HuH-7 (cell line): Measurements from ENCODE around the gene SERPINB7.

Experiments
- DNase-seq: peaks from one replicate; pipeline ENCODE4 v3.0.0; 2011; ENCODE audit warnings: low spot score

Gene SERPINB7

DNA sequence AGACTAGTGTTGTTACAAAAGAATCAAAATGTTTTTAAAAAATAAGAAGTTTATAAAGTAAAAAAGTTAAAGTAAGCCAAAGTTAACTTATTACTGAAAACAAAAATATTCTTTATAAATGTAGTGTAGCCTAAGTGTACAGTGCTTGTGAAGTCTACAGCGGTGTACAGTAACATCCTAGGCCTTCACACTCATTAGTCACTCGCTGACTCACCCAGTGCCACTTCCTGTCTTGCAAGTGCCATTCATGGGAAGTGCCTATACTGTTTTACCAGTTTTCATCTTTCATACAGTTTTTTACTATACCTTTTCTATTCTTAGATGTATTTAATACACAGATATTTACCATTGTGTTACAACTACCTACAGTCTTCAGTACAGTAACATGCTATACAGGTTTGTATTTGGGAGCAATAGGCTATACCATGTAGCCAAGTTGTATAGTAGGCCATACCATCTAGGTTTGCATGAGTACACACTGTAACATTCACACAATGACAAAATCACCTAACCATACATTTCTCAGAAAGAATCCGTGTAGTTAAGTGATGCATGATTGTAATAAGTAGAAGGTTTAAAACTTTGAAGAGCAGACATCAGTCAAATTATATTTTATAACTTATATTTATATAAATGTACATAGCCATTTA, 13.4 kb downstream of the SERPINB7 start:
- no peak for DNase-seq

DNA sequence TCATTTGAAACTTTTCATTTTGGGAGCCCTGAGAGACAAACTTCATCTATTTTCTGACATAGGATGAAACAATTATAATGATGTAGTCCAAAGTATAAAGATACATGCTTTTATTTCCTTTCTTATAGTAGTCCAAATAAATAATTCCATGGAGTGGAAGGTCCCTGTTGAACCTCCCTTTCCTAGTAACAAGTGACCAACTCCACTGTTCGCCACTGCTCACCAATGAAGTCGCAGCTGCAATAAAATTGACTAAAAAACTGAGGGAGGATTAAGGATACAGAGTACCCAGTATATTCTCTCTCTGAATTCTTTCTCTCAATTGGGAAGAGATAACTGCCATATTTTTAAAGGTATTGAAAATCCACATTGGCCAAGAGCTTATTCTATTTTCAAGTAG, 14.1 kb downstream of the SERPINB7 start:
- DNase-seq, result no peak

DNA sequence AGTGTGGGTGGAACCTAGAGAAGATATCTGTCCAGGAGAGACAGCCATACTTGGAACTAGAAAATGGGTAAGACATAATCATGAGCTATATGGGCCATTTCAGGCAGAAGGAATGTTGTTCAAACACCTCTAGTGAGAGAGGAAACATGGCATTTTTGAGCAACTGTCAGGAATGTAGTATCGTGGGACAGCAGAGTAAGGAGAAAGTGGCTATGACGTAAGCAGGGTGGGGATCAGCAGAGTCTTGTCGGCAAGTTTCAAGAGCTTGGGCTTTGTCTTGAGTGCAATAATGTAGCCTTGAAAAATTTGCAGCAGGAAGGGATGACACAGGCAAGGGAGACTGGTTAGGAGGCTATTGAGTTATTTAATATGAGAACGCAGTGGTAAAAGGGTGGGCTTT, 20.4 kb downstream of the SERPINB7 start:
- DNase-seq, result no peak

DNA sequence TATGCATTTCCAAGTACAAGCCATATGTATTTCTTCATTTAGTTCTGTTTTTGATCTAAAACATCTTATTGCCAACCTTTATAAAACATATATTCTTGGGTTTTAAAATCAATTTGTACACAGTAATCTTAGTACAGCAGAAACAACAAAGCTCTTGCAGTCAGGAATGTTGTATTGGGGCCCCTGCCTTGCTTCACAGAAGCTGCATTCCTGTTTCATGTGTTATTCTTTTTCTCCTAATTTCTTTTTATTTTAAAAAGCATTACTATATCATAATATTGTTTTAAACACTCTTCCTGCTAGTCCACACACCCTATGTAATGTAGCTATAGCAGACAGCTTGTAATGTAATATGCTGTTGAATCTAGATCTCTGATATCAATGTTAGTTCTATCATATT, 24.0 kb downstream of the SERPINB7 start:
- no peak for DNase-seq

DNA sequence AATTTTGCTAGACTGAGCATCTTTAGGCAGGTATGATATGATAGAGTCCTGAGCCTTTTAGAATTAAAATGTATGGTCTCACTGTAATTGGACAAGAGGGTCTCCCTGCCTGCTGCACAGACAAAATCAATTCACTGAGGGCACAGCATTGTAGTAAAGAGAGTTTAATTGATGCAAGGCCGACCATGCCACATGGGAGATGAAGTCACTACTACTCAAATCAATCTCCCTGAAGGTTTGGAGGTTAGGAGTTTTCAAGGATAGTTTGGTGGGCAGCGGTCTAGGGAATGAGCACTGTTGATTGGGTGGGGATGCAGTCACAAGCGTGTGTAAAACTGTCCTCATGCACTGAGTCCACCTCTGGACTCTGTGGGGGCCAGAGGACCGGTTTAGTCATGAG, 26.1 kb downstream of the SERPINB7 start:
- no peak for DNase-seq

DNA sequence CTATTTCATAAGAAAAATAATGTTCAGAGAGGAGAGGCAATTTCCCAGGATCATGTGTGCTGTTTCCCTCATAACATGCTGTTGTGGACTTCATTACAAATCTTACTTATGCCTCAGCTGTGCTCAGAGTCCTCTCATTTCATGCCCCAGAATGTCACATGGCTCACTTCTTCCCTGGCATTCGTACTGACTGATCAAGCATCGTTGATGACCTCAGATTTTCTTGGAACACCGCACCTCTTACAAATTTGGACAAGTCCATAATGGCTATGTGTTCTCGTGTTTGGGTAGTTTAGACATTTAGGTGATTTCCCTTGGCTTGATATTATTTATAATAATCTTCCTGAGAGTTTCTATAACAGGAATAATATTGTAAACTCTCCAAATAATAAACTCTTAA, 32.9 kb downstream of the SERPINB7 start:
- DNase-seq, result no peak

DNA sequence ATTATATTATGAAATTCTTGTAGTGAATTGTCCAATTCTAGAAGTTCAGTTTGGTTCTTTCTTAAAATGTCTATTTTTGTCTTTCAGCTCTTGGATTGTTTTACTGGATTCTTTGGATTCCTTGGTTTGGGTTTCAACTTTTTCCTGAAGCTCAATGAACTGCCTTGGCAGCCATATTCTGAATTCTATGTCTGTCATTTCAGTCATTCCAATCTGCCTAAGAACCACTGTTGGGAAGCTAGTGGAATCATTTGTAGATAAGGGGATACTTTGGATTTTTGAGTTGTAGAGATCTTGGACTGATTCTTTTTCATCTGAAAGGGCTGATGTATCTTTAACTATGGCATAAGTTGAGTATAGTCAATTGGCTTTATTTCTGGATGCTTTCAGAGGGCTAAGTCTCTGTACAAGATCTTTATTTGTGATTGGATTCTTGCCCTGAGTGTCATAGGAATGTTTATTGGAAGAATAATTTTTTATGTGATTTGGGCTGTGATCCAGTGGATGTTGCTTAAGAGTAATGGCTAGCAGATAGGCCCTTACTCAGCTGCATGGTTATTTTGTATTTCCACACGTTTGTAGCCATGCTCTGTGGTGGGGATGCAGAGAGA, 42.3 kb downstream of the SERPINB7 start:
- DNase-seq, result no peak

DNA sequence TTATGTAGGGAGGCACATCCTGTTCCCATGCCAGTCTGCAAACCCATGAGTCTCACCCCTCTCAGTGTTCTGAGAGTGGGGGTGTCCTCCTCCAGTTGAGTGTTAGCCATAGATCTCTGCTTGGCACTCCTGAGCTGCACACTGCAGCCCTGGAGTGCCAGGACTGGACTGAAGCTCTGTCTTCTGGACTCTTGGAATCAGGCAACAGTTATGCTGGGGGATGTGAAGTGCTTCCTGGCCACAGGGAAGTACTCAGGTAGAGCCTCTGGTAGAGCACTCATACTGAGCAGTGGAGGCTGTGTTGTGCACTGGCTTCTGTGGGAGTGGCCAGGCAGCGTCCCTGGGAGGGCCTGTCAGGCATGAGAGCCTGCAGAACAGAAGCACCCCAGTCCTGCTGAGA, 43.0 kb downstream of the SERPINB7 start:
- DNase-seq, result no peak

DNA sequence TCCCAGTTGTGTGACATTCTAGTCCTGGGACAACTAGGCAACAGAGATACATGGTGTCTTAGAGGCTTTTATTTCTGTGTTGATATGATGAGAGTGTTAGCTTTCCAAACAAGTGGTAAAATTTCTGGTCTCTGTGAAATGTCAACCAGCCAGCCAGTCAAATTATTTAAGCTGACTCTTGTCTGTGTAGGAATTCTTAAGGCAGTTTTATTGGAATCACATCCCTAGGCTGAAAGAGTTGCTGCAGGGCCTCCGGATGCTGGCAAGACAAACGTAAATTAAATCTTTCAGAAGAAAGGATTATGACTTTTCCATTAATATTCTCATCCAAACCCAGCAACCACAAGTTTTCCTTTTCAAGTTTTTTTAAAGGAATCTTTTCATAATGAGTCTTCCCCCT, 44.6 kb downstream of the SERPINB7 start:
- DNase-seq, result no peak

DNA sequence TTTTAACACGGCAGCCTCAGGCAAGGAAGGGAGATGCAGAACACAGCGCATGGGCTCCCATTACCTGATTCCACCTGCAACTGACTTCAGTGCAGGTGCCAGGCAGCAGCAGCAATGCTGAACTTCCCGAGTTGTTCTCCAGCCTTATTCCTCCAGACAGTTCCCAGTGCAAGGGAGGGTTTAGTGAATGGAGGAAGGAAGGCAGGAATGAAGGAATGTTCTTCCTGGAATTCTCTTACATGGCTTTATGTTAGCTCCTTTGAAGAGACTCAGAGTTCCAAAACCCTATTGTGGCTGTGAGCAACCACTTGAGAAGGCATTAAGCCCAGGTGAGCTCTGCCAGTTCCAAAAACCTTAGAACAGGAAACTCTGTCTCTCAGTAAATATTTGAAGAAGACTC, 45.5 kb downstream of the SERPINB7 start:
- no peak for DNase-seq

DNA sequence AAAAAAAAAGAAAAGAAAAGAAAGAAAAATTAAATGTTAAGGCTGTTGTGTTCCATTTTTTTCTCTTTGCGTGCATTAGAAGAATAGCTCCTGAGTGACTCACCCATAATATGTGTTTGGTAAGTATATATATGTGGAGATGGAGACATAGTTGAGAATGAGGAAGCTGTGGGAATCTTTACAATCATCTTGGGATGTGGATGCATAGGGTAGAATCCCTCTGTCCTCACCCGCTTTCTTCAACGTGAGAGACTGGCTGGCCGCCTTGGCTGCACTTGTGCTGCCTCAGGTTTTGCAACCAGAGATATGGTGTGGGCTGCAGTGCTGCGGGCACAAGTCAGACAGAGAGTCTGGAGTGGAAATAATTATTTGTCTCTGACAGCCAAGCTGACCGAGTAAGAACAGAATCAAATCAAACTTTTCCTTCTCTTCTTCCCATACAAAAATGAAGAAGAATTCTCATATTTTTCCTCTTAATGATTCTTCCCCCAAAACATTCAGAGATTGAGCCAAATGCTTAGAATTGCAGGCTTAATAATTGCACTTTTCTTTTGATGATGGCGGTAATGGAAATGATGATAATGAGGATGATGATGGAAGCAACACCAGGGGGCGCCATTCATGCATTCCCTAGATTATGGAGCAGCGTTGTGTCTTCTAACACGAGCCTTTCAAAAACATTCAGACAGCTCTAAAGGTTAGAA, 48.5 kb downstream of the SERPINB7 start:
- no peak for DNase-seq

DNA sequence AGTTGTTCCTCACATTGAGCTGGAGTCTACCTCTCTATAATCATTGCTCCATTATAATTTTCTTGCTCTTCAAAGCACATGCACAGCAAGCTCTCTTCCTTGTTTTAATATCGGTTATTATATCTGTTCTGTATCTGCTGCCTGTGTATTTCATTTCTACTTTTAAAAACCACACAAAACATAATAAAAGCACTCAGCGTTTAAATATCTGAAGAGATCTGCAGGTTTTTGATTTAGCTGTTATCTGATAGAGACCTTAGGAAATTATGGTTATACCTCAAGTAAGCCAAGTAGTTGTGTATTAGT, 49.0 kb downstream of the SERPINB7 start:
- no peak for DNase-seq

DNA sequence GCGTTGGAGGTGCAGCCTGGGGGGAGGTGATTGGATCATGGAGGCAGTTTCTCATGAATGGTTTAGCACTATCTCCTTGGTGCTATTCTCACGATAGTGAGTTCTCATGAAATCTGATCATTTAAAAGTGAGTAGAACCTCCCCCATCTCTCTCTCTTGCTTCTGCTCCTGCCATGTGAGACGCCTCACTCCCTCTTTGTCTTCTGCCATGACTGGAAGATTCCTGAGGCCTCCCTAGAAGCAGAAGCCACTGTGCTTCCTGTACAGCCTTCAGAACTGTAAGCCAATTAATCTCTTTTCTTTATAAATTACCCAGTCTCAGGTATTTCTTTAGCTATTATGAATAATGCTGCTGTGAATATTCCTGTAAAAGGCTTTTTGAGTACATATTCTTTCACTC, 52.9 kb downstream of the SERPINB7 start:
- DNase-seq, result no peak

DNA sequence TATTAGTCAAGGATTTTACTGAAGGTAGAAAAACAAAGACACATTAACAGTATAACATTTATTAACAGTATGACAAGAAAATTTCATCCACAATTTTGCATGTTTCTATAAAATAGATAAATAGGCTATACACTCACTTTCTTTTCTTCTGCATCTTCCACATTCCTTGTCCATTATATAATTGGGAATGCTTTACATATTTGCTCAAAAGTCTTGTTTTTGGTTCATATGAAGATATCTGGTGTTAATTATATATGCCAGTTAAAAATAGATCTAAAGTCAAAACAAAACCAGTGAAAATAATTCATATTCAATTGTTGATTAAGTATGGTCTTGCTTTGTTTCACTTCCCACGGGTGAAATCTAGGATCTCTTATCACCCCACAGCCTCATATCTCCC, 53.4 kb downstream of the SERPINB7 start:
- DNase-seq, result no peak

DNA sequence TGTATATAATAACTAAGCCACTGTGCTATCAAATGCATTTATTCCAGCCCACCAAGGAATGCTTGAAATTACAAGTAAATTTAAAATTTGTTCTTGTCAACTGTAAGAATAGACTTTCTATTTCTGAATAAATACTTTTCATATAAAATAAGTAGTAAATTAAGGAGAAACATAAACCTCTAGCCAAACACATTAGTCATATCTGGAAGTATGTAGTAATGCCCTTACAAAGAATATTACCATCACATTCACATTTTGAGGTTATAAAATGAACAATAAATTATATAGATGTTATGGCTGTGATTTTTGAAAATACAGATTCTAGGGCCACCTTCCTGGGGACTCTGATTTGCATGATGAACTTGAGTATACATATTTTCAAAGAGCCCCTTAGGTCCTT, 54.7 kb downstream of the SERPINB7 start:
- DNase-seq, result no peak

DNA sequence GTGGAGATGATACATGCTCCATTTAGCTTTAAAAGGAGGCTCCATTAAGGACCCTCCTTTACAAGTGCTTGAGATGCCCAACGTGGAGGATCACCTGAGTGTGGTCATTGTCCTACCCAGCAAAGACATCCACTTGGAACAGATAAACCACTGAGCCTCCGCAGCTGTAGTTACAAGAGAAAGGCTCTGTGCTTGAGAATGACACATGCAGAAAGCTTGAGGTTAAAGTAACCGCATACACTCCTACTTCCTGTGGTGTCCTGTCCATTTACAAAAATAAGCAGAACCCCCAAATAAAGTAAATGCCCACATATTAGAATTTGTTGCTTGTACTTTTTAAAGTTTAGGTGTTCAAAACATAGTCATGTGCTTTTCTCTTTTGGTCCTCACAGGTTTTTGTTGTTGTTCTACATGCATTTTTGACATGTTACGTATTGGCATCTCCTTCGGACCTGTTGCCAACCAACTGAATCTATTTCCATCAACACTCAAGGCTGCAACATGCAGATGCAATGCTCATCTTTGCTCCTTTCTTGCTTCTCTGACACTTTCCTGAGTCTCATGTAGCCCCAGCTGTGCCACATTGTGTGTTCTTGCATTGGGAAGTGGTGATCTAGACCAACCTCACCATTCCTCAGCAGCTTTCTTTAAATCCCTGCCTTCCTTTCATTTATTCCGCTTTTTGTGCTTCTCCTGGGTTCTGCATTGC, 56.0 kb downstream of the SERPINB7 start:
- no peak for DNase-seq

DNA sequence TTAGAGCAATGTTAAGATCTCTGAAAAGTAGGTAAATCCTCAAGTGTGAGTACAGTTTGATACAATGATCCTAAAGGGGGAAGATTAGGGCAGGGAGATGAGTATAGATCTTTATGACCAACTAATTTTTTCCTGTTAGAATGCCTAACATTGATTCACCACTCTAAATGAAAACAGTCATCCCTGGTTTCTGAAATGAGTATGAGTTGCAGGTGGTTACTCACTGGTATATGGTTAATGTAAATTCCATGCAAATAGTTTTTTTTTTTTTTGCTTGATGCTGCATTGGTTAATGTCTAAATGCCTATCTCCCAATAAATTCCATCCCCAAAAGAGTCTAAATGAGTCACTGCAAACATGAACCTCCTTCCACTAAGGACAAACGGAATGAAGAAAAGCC, 57.3 kb downstream of the SERPINB7 start:
- DNase-seq, result no peak

DNA sequence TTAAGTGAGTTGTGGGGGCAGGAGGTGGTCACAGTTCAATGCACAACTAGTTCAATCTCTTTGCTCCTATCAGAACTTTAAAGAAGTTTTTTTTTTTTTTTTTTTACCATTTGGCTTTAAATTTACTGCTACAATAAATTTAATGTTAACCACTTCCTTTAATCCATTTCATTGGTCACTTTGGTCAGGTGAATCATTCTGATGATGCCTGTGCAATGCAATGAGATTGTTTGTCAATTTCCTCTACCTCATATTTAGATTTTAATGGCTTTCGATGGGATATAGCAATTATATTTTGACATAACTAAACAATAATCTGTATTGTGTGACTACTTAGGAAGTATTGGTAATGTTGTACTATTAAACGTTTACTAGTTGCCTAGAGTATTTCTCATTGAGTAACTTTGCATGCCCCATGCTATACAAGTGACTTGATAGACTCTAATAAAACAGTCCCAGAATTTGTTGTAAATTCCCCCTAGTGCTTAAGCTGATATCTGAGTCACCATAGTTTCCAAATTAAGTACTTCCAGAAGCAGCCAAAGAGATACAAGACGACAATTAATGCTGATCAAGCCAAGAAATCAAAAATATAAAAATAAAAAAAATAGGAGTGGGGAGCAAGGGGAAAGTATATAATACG, 59.4 kb downstream of the SERPINB7 start:
- DNase-seq, result no peak

DNA sequence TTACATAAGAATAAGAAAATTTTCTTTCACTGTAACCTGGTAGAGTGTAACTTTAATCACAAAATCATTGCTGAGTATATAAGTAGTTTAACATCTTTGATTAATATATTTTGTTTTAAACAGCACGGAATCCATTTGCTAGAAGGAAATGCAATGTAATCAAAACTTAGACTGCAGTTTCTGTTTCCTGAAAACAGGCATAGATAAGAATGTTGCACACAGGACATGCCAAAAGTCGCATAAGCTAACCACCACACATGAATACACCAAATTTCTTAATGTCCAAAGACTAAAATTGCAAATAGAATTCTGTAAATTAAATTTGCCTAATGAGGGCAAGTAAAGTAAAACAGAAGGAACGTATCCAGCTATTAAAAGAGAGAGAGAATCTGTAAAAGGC, 61.2 kb downstream of the SERPINB7 start:
- no peak for DNase-seq

DNA sequence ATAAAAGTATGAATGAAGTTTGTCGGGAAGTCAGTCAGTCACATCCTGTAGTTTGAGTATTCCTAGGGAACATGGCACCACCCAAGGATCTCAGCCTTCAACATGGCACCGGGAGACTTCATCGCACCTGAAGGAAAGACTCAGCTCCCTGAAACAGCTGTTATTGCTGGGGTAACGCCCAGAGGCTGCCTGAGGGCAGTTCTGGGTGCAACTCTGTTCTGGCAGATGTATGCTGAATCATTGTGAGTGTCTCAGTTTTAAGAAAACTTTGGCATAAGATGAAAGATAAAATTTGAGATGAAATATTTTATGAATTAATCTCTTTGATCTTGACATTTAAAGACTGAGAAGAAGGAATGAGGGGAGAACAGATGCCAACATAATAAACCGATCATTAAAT, 62.4 kb downstream of the SERPINB7 start:
- no peak for DNase-seq

DNA sequence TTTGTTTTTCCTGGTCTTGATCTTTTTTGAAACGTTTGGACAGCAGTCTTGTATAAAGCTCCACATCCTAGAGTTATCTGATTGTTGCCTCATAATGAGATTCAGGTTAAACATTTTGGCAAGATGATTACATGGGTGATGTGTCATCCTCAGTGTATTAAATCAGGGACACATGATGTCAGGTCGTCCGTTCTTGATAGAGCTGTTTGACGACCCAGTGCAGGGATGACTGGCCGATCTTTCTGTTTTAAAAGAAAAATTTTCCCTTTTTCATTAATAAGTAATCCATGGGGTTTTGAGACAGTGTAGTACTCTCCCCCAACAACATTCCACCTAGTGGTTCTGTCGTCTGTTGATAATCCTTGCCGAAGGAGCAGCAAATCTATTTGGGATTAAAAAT, 67.8 kb downstream of the SERPINB7 start:
- DNase-seq, result no peak

DNA sequence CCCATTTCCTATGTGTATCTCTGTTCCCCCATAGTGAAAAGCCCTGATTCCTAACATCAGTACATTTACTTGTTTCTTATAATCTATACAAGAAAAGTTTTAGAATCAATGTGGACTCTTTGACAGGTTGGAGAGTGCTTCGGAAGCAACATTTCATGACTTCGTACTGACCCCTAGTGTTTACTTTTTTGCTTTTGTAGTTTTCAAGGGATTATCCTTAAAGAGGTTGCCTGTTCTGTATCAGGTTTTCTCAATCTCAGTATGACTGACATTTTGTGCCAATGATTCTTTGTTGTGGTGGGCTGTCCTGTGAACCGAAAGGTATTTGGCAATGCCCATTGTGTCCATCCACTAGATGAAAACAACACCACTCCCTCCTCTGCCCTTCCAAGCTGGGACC, 69.0 kb downstream of the SERPINB7 start:
- no peak for DNase-seq

DNA sequence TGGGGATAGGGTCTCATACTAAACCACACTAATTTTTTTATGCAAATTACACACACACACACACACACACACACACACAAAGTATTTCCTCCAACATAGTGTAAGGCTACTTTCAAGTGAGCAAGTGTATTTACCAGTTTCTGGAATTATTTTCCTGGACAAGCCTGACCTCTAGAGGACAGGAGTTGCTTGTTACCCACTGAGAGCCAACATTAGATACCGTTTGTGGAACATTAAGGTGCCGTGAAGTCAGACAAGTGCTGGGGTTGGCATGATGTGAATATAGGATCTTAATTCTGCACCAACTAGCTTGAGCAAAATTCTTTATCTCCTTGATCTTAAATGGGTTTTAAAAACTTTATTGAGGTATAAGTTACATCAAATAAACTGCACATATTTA, 72.9 kb downstream of the SERPINB7 start:
- DNase-seq, result peak; percentile 5
